Peyer's patch (tissue), 4 donors: ENCODE results near the gene VDAC1. TPM values are rescaled to one million over a fixed set of nuclear protein-coding genes. Genes with fewer than 3 reads are reported as not detected.

Experiments
- DNase-seq, 3 donors: peaks; one replicate each; pipeline ENCODE4 v3.0.0-alpha.2; 2017 to 2019
- H3K27ac ChIP-seq, 4 donors: fragments of 200-600 bp; sonication (generic); one replicate each; pipeline ENCODE4 v1.5.1; 2016 to 2019
- H3K27me3 ChIP-seq, 2 donors: fragments of 200-600 bp; sonication (generic); one replicate each; pipeline ENCODE4 v1.5.1; 2019
- H3K36me3 ChIP-seq, 3 donors: fragments of 200-600 bp; sonication (generic); one replicate each; pipeline ENCODE4 v1.5.1; 2016 to 2019
- H3K4me1 ChIP-seq, 4 donors: fragments of 200-600 bp; sonication (generic); one replicate each; pipeline ENCODE4 v1.5.1; 2016 to 2019
- H3K4me3 ChIP-seq, 4 donors: fragments of 200-600 bp; sonication (generic); 1 replicate in 3 of 4; 2 replicates in 1 of 4; pipeline ENCODE4 v1.5.1; 2016 to 2019; ENCODE audit warnings: mild to moderate bottlenecking in 1 of 4
- H3K9me3 ChIP-seq, 4 donors: fragments of 200-600 bp; sonication (generic); one replicate each; pipeline ENCODE4 v1.5.1; 2016 to 2019; ENCODE audit warnings: mild to moderate bottlenecking in 1 of 4
- POLR2A ChIP-seq, 2 donors: fragments of 450-650 bp; IDR thresholded peaks; one replicate each; pipeline ENCODE4 v1.5.1; 2017; ENCODE audit warnings: antibody characterized with exemption in 2 of 2, mild to moderate bottlenecking in 2 of 2, moderate library complexity in 2 of 2
- total RNA-seq, 4 donors: library from RNA; depleted of rRNA; stranded (reverse); fragments of >200 nt; gene quantifications; one replicate each; pipeline ENCODE4 v1.1.0, GENCODE V29; 2016
- TF ChIP-seq, protein P1 (sequence below), 6 experiments: fragments of 450-650 bp in 4 of 6; fragments of 200-600 bp in 2 of 6; sonication (generic) in 1 of 6; IDR thresholded peaks; one replicate each; pipeline ENCODE4 v1.5.1; 2017 to 2019; ENCODE audit warnings: antibody characterized with exemption in 6 of 6, mild to moderate bottlenecking in 3 of 6, moderate library complexity in 1 of 6

Gene VDAC1
- total RNA-seq, 4 donors from 2014 or later, result 120 to 289 (median 181) TPM

- no peaks in the 10 kb centered on the region for H3K9me3 ChIP-seq
- TF ChIP-seq POLR2A (IDR thresholded peaks at IDR 0.05), result no peak
- TF ChIP-seq, protein P1, sequence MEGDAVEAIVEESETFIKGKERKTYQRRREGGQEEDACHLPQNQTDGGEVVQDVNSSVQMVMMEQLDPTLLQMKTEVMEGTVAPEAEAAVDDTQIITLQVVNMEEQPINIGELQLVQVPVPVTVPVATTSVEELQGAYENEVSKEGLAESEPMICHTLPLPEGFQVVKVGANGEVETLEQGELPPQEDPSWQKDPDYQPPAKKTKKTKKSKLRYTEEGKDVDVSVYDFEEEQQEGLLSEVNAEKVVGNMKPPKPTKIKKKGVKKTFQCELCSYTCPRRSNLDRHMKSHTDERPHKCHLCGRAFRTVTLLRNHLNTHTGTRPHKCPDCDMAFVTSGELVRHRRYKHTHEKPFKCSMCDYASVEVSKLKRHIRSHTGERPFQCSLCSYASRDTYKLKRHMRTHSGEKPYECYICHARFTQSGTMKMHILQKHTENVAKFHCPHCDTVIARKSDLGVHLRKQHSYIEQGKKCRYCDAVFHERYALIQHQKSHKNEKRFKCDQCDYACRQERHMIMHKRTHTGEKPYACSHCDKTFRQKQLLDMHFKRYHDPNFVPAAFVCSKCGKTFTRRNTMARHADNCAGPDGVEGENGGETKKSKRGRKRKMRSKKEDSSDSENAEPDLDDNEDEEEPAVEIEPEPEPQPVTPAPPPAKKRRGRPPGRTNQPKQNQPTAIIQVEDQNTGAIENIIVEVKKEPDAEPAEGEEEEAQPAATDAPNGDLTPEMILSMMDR (IDR thresholded peaks at IDR 0.05), result no peak
- H3K36me3 ChIP-seq, result no peaks in the 10 kb centered on the region
- H3K27ac ChIP-seq, result no peak overlapping the region
- no peak for DNase-seq
- H3K27me3 ChIP-seq, result no peaks in the 10 kb centered on the region
- no peaks in the 10 kb centered on the region for H3K4me1 ChIP-seq
- H3K4me3 ChIP-seq, result no peak overlapping the region
Measured at GRCh38 chr5:133924221-133924920, 80.4 kb downstream of the VDAC1 start.

DNA sequence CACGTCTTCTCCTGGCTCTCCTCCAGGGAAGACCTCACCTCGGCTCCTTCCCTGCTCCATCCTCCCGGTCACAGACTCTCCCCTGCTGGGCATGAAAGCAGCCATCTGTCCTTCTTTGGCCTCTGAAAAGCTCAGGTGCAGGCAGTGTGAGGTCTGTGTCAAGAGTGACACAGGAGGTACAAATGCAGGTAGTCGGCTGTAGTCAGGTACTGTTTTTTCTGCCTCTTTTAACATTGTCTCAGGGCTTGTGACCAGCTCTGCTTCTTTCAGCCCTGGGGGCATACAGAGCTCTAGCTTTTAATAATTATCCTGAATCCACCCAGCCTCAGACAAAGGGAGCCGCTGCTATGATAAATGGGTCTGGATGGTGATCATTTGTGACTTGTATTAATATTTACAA lies 82.8 kb downstream of the VDAC1 start:
- Histone ChIP-seq H3K27ac (no peak overlapping the region), H3K4me3 (no peak overlapping the region), H3K9me3 (no peaks in the 10 kb centered on the region), H3K27me3 (no peaks in the 10 kb centered on the region), H3K4me1 (no peaks in the 10 kb centered on the region), H3K36me3 (no peaks in the 10 kb centered on the region)
- TF ChIP-seq, protein P1 (IDR thresholded peaks at IDR 0.05), result no peak
- TF ChIP-seq POLR2A (IDR thresholded peaks at IDR 0.05), result no peak
- DNase-seq, result no peak

Other genes with a start within 250 kb of the VDAC1 start
- gene C5orf15, start 36.4 kb downstream of the VDAC1 start, total RNA-seq, result 10 to 100 TPM; 12.4 to 92.6 (median 36.2) TPM
- gene TCF7, start 109.7 kb upstream of the VDAC1 start, total RNA-seq, result 10 to 100 TPM; 11.8 to 32.2 (median 22.0) TPM
- gene SKP1, start 172.0 kb upstream of the VDAC1 start, total RNA-seq, result 100 to 1,000 TPM in 3 of 4 donors, 10 to 100 TPM in 1; 89.4 to 155 (median 129) TPM
- 100 to 1,000 TPM in 2 of 4 donors, 10 to 100 TPM in 2; 85.0 to 128 (median 104) TPM for gene PPP2CA, start 221.1 kb upstream of the VDAC1 start, total RNA-seq